RWPE2 (cell line): ENCODE results near the gene TNNC2.
A peak's percentile ranks its signal among the peaks of the same experiment; 100 is the strongest.

ENCODE experiments used
- ATAC-seq: fragments of 200-7000 bp; cut with Tn5 transposase; 3 replicates; pipeline ENCODE4 v1.9.1; 2021; ENCODE audit warnings: low read depth
- DNase-seq: peaks from one replicate; pipeline ENCODE4 v3.0.0-alpha.2; 2020; ENCODE audit warnings: low spot score
- H3K27ac ChIP-seq: fragments of 450-650 bp; 2 replicates; pipeline ENCODE4 v1.5.1; 2017; ENCODE audit warnings: mild to moderate bottlenecking; ENCODE audit not compliant: poor library complexity, severe bottlenecking
- H3K27me3 ChIP-seq: fragments of 250-450 bp; sonication (Bioruptor Pico); 2 replicates; pipeline ENCODE4 v1.5.1; 2021; ENCODE audit warnings: mild to moderate bottlenecking, moderate library complexity; ENCODE audit not compliant: insufficient read depth, poor library complexity, severe bottlenecking
- H3K36me3 ChIP-seq: fragments of 250-450 bp; sonication (Bioruptor Pico); 2 replicates; pipeline ENCODE4 v1.5.1; 2020; ENCODE audit warnings: low read depth, mild to moderate bottlenecking, moderate library complexity
- H3K4me1 ChIP-seq: fragments of 250-450 bp; sonication (Bioruptor Pico); 2 replicates; pipeline ENCODE4 v1.5.1; 2021; ENCODE audit warnings: mild to moderate bottlenecking, moderate library complexity; ENCODE audit not compliant: insufficient read depth, poor library complexity, severe bottlenecking
- H3K4me3 ChIP-seq: fragments of 250-450 bp; sonication (Bioruptor Pico); 2 replicates; pipeline ENCODE4 v1.5.1; 2021; ENCODE audit warnings: mild to moderate bottlenecking, moderate library complexity; ENCODE audit not compliant: severe bottlenecking
- H3K9me3 ChIP-seq: fragments of 250-450 bp; sonication (Bioruptor Pico); 2 replicates; pipeline ENCODE4 v1.5.1; 2021; ENCODE audit warnings: mild to moderate bottlenecking, moderate library complexity; ENCODE audit not compliant: severe bottlenecking
- CTCF ChIP-seq: fragments of 450-650 bp; IDR thresholded peaks from one replicate; pipeline ENCODE4 v1.5.1; 2017; ENCODE audit warnings: mild to moderate bottlenecking, moderate library complexity; ENCODE audit not compliant: poor library complexity, severe bottlenecking

Gene TNNC2

DNA sequence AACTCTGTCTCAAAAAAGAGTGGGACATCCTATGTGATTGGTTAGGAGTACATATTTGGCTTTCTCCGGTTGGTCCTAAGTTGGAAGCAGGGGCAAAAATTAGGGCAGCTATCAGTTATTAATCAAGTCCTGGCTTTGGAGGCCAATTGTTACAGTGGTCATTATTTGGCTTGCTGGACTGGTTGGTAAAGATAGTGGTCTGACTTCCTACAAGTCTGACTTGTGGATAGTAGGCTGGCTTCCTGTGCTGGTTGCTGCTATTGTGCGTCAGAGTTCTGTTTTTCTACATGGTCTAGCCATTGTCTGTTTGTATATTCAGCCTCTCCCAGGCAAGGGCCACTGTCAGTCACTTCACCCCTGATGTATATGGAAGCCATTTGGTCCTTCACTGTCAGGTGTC lies 23.1 kb upstream of the TNNC2 start:
- Histone ChIP-seq H3K4me1 (no peaks in the 10 kb centered on the region), H3K36me3 (peaks cover 70% of the 10 kb centered on the region), H3K27ac (no peak overlapping the region), H3K9me3 (no peaks in the 10 kb centered on the region), H3K27me3 (no peaks in the 10 kb centered on the region), H3K4me3 (no peak overlapping the region)
- TF ChIP-seq CTCF = no peak
- ATAC-seq = no peak
- DNase-seq = no peak

- 0 out of 3 replicates have a peak, but pooled peaks have one; percentile 11 for ATAC-seq
- no peak overlapping the region for H3K4me3 ChIP-seq
- H3K27ac ChIP-seq = no peak overlapping the region
- TF ChIP-seq CTCF = no peak
- H3K9me3 ChIP-seq = no peaks in the 10 kb centered on the region
- DNase-seq = no peak
- H3K4me1 ChIP-seq = no peaks in the 10 kb centered on the region
- H3K36me3 ChIP-seq = peaks cover 70% of the 10 kb centered on the region
- H3K27me3 ChIP-seq = no peaks in the 10 kb centered on the region
Measured at GRCh38 chr20:45848969-45849582, 22.0 kb upstream of the TNNC2 start.

DNA sequence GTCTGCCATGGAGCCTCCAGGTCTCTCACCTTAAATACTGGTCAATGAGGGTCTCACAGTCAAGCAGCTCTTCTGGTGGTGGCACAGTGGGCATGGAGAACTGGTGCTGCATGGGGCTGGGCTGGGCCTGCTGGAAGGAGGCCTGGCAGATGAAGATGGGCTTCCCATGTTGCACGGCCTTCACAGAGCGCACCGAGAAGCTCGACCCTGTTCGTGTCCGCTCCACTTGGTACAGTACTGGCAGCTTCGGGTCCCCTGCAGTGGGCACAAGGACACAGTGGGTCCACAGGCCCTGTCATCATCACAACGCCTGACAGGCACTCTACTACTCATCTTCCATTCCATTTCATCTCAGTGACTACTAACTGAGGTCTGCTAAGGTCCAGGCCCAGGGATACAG lies 21.3 kb upstream of the TNNC2 start:
- Histone ChIP-seq H3K4me1 (no peaks in the 10 kb centered on the region), H3K27ac (no peak overlapping the region), H3K36me3 (peaks cover 70% of the 10 kb centered on the region), H3K4me3 (no peak overlapping the region), H3K27me3 (no peaks in the 10 kb centered on the region), H3K9me3 (no peaks in the 10 kb centered on the region)
- TF ChIP-seq CTCF = no peak
- ATAC-seq (no peak), DNase-seq (no peak)

- H3K36me3 ChIP-seq = peaks cover 79% of the 10 kb centered on the region
- no peak for ATAC-seq
- TF ChIP-seq CTCF = no peak
Measured at GRCh38 chr20:45845452-45845851, 18.3 kb upstream of the TNNC2 start.

GRCh38 chr20:45843506-45843905 lies 16.4 kb upstream of the TNNC2 start:
- no peak for TF ChIP-seq CTCF
- H3K36me3 ChIP-seq = peaks cover 74% of the 10 kb centered on the region
- H3K4me1 ChIP-seq = no peaks in the 10 kb centered on the region
- ATAC-seq (no peak), DNase-seq (no peak)
- no peaks in the 10 kb centered on the region for H3K27me3 ChIP-seq
- no peaks in the 10 kb centered on the region for H3K9me3 ChIP-seq
- no peak overlapping the region for H3K27ac ChIP-seq
- no peak overlapping the region for H3K4me3 ChIP-seq

More at GRCh38 chr20:45845452-45845851, 18.3 kb upstream of the TNNC2 start:
- Histone ChIP-seq H3K27ac (no peak overlapping the region), H3K4me1 (no peaks in the 10 kb centered on the region), H3K27me3 (no peaks in the 10 kb centered on the region), H3K4me3 (no peak overlapping the region), H3K9me3 (no peaks in the 10 kb centered on the region)
- DNase-seq = no peak
